CD14-positive monocyte (primary cell): ENCODE data around the gene ITPR1. TPM values are rescaled to one million over a fixed set of nuclear protein-coding genes. Genes with fewer than 3 reads are reported as not detected.

ENCODE experiments used
- DNase-seq, 3 donors: peaks; one replicate each; pipeline ENCODE4 v3.0.0-alpha.2; 2011 to 2022
- H2AFZ ChIP-seq: 2 replicates; pipeline ENCODE4 v1.6.0; 2012; ENCODE audit warnings: mild to moderate bottlenecking, low read depth, low read length, inconsistent platforms; ENCODE audit not compliant: insufficient read depth, poor library complexity, severe bottlenecking
- H3K27ac ChIP-seq, 2 donors: 1 replicate in 1 of 2; 2 replicates in 1 of 2; pipeline ENCODE4 v1.5.1; 2012 to 2013; ENCODE audit warnings: low read length in 2 of 2, control low read depth in 1 of 2, inconsistent platforms in 1 of 2, low read depth in 1 of 2, mild to moderate bottlenecking in 1 of 2
- H3K27me3 ChIP-seq, 2 donors: one replicate each; pipeline versions ENCODE4 v1.6.0 to v1.6.1; 2011 to 2013; ENCODE audit warnings: low read length in 2 of 2; ENCODE audit not compliant: control insufficient read depth in 2 of 2, insufficient read depth in 2 of 2
- H3K36me3 ChIP-seq, 2 donors: replicated peaks in 1 of 2; 1 replicate in 1 of 2; 2 replicates in 1 of 2; pipeline versions ENCODE4 v1.5.1 to v1.6.1; 2012 to 2013; ENCODE audit warnings: low read length in 2 of 2, control low read depth in 1 of 2, inconsistent platforms in 1 of 2, mild to moderate bottlenecking in 1 of 2; ENCODE audit not compliant: insufficient read depth in 2 of 2, control insufficient read depth in 1 of 2
- H3K4me1 ChIP-seq, 2 donors: 1 replicate in 1 of 2; 2 replicates in 1 of 2; pipeline versions ENCODE4 v1.5.1 to v1.6.1; 2012 to 2013; ENCODE audit warnings: low read length in 2 of 2, control low read depth in 1 of 2, inconsistent platforms in 1 of 2, mild to moderate bottlenecking in 1 of 2, moderate library complexity in 1 of 2; ENCODE audit not compliant: insufficient read depth in 2 of 2, control insufficient read depth in 1 of 2
- H3K4me2 ChIP-seq: replicated peaks from 2 replicates; pipeline ENCODE3; 2012; ENCODE audit warnings: low read length, moderate library complexity, mild to moderate bottlenecking; ENCODE audit not compliant: poor library complexity, severe bottlenecking; ENCODE audit errors: extremely low read depth
- H3K4me3 ChIP-seq, 3 experiments: fragments of 200-600 bp in 1 of 3; sonication (generic) in 1 of 3; replicated peaks in 1 of 3; 1 replicate in 2 of 3; 2 replicates in 1 of 3; pipeline ENCODE4 v1.5.1; 2011 to 2013; ENCODE audit warnings: low read length in 3 of 3, mild to moderate bottlenecking in 3 of 3, control low read depth in 2 of 3, low read depth in 2 of 3, inconsistent platforms in 1 of 3, moderate library complexity in 1 of 3
- H3K79me2 ChIP-seq: 2 replicates; pipeline ENCODE4 v1.6.0; 2012; ENCODE audit warnings: mild to moderate bottlenecking, control low read depth, inconsistent platforms, low read length, moderate library complexity; ENCODE audit not compliant: insufficient read depth
- H3K9ac ChIP-seq: 2 replicates; pipeline ENCODE4 v1.6.0; 2017; ENCODE audit warnings: low read length, mild to moderate bottlenecking; ENCODE audit not compliant: insufficient read depth, poor library complexity, severe bottlenecking
- H3K9me3 ChIP-seq, 2 donors: replicated peaks in 1 of 2; 1 replicate in 1 of 2; 2 replicates in 1 of 2; pipeline versions ENCODE4 v1.5.1 to v1.6.1; 2012 to 2013; ENCODE audit warnings: low read length in 2 of 2, control low read depth in 1 of 2; ENCODE audit not compliant: control insufficient read depth in 1 of 2, insufficient read depth in 1 of 2
- H4K20me1 ChIP-seq: 2 replicates; pipeline ENCODE4 v1.6.0; 2012; ENCODE audit warnings: mild to moderate bottlenecking, low read length, control low read depth, moderate library complexity; ENCODE audit not compliant: insufficient read depth
- H3K27ac Mint-ChIP-seq, 7 donors: one replicate each; pipeline ENCODE4 v1.8.0; 2020; ENCODE audit warnings: mild to moderate bottlenecking in 7 of 7, mixed read lengths in 7 of 7, moderate library complexity in 6 of 7, inconsistent platforms in 2 of 7
- H3K27me3 Mint-ChIP-seq, 3 donors: one replicate each; pipeline ENCODE4 v1.8.0; 2021 to 2022; ENCODE audit warnings: low read depth in 3 of 3, mild to moderate bottlenecking in 3 of 3, mixed read lengths in 3 of 3, moderate library complexity in 3 of 3, inconsistent platforms in 1 of 3
- H3K36me3 Mint-ChIP-seq, 2 donors: one replicate each; pipeline ENCODE4 v1.8.0; 2020; ENCODE audit warnings: mixed read lengths in 2 of 2, inconsistent platforms in 1 of 2, mild to moderate bottlenecking in 1 of 2
- H3K4me1 Mint-ChIP-seq: one replicate; pipeline ENCODE4 v1.8.0; 2020; ENCODE audit warnings: mild to moderate bottlenecking, mixed read lengths
- H3K4me3 Mint-ChIP-seq, 2 donors: one replicate each; pipeline ENCODE4 v1.8.0; 2020; ENCODE audit warnings: mild to moderate bottlenecking in 2 of 2, mixed read lengths in 2 of 2, moderate library complexity in 1 of 2
- H3K9me3 Mint-ChIP-seq, 7 donors: one replicate each; pipeline ENCODE4 v1.8.0; 2020 to 2022; ENCODE audit warnings: mixed read lengths in 7 of 7, mild to moderate bottlenecking in 6 of 7, moderate library complexity in 6 of 7, inconsistent platforms in 2 of 7
- WGBS: methylation state at CpG from one replicate; pipeline ENCODE4 v1.1.5; 2013; ENCODE audit warnings: missing lambda C conversion rate; ENCODE audit not compliant: insufficient coverage; 5-methylcytosine and 5-hydroxymethylcytosine counted together
- intact Hi-C, 2 donors: fragments of 100-400 bp; cut with micrococcal nuclease; formaldehyde crosslinking; loops; one replicate each; pipeline versions ENCODE4 v1.15.0 to v1.15.1; 2023
- polyA plus RNA-seq, 3 donors: library from polyadenylated mRNA; depleted of rRNA in 1 of 3; unstranded in 2 of 3; stranded (reverse) in 1 of 3; fragments of 300-500 nt in 2 of 3; fragments of >200 nt in 1 of 3; fragmentation: Illumina TruSeq in 2 of 3; gene quantifications; 1 replicate in 2 of 3; 2 replicates in 1 of 3; pipeline ENCODE4 v1.2.3, GENCODE V29; 2012 to 2021
- TF ChIP-seq, protein P1 (sequence below): fragments of 200-600 bp; IDR thresholded peaks from one replicate; pipeline ENCODE4 v1.8.0; 2022; ENCODE audit warnings: antibody characterized with exemption, mild to moderate bottlenecking

ITPR1 gene
- polyA plus RNA-seq, 3 donors, result 3.2 to 21.1 (median 7.1) TPM

DNA sequence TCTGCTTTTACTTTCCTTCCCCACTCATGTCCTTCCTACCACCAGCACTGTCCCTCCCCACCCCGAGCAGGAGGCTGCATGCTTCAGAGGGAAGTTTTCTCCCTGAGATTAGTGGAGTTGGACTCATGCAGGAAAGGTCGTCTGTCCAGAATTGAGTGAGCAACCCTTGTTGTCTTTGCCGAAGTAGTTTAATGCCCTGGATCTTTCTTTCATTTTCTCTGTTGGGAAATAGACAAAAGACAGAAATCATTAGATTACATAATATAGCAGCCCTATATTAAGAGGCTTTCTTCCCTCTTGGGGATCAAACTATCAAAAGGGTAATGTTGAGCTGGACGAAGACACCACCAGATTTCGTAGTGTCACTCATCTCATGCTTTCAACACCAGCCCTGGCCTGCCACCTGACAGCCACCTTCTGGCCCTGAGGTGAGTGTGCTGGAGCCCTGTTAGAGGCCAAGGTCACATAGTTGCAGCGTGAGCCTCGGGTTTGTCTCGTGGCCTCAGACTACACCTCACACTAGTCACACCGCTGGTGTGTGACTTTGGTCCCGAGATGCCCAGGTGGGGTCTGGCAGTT, 231.0 kb downstream of the ITPR1 start:
- Histone ChIP-seq H3K27ac (peak overlapping the region in 1 of 2 donors; percentile 74), H3K4me1 (peaks cover 13% of the 10 kb centered on the region in 2 donors), H3K79me2 (no peaks in the 10 kb centered on the region), H3K27me3 (no peaks in the 10 kb centered on the region), H3K4me3 (peak overlapping the region in 1 of 3 experiments; percentile 50), H2AFZ (no peak overlapping the region), H3K9me3 (no peaks in the 10 kb centered on the region), H3K9ac (no peak overlapping the region), H3K4me2 (peak overlapping the region; percentile 59), H4K20me1 (no peaks in the 10 kb centered on the region), H3K36me3 (peaks cover 18 to 62% of the 10 kb centered on the region in 2 donors)
- DNase-seq, result peak in 2 of 3 donors; percentile 13 to 29
- H3K36me3 Mint-ChIP-seq, result peaks cover 42 to 67% of the 10 kb centered on the region in 2 donors
- peak overlapping the region; percentile 13 to 79 for H3K4me3 Mint-ChIP-seq
- peak overlapping the region; percentile 15 to 92 (median 75) for H3K27ac Mint-ChIP-seq
- H3K9me3 Mint-ChIP-seq, result no peaks in the 10 kb centered on the region
- TF ChIP-seq, protein P1, sequence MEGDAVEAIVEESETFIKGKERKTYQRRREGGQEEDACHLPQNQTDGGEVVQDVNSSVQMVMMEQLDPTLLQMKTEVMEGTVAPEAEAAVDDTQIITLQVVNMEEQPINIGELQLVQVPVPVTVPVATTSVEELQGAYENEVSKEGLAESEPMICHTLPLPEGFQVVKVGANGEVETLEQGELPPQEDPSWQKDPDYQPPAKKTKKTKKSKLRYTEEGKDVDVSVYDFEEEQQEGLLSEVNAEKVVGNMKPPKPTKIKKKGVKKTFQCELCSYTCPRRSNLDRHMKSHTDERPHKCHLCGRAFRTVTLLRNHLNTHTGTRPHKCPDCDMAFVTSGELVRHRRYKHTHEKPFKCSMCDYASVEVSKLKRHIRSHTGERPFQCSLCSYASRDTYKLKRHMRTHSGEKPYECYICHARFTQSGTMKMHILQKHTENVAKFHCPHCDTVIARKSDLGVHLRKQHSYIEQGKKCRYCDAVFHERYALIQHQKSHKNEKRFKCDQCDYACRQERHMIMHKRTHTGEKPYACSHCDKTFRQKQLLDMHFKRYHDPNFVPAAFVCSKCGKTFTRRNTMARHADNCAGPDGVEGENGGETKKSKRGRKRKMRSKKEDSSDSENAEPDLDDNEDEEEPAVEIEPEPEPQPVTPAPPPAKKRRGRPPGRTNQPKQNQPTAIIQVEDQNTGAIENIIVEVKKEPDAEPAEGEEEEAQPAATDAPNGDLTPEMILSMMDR, result no peak
- WGBS, result 88% methylated on average over 5 of the region's 10 CpGs
- peaks cover 0 to 8% (median 0%) of the 10 kb centered on the region in 3 donors for H3K27me3 Mint-ChIP-seq
- peaks cover 25% of the 10 kb centered on the region for H3K4me1 Mint-ChIP-seq
- intact Hi-C loops, result no loop called here

DNA sequence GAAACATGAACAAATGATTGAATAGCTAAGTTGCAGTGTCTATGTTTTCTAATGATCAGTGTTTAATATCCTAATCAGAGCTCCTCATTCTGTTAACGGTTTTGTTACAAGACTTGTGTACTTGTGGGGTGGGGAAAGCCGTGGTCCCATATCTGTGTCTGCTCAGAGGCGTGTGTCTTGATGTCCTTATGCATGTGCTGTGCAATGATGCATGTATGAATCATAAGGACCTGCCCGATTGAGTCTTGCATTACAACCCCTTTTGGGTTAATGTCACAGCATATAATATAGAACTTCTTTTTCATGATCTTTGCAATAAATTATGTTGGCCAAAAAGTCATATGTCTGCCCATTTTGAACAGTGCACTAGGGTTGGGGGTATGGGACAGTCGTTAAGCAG, 233.4 kb downstream of the ITPR1 start:
- H3K9me3 Mint-ChIP-seq, result no peaks in the 10 kb centered on the region
- no peak for DNase-seq
- Histone ChIP-seq H3K36me3 (peaks cover 11 to 55% of the 10 kb centered on the region in 2 donors), H3K4me2 (no peak overlapping the region), H2AFZ (no peak overlapping the region), H3K27me3 (no peaks in the 10 kb centered on the region), H3K4me3 (no peak overlapping the region), H3K4me1 (peaks cover 13% of the 10 kb centered on the region in 2 donors), H3K9ac (no peak overlapping the region), H3K79me2 (no peaks in the 10 kb centered on the region), H4K20me1 (no peaks in the 10 kb centered on the region), H3K27ac (no peak overlapping the region), H3K9me3 (no peaks in the 10 kb centered on the region)
- H3K27ac Mint-ChIP-seq, result peak overlapping the region in 1 of 7 donors; percentile 4
- intact Hi-C loops, result no loop called here
- H3K27me3 Mint-ChIP-seq, result peaks cover 0 to 7% (median 0%) of the 10 kb centered on the region in 3 donors
- H3K36me3 Mint-ChIP-seq, result peaks cover 48 to 57% of the 10 kb centered on the region in 2 donors
- 80% methylated on average over 1 of the region's 5 CpGs for WGBS
- TF ChIP-seq, protein P1, result no peak
- peaks cover 25% of the 10 kb centered on the region for H3K4me1 Mint-ChIP-seq
- no peak overlapping the region for H3K4me3 Mint-ChIP-seq
